Testis (tissue), 3 donors: Measurements from ENCODE around the gene PEBP1. TPM values are rescaled to one million over a fixed set of nuclear protein-coding genes. Genes with fewer than 3 reads are reported as not detected.

Experiments used
- DNase-seq: peaks from one replicate; pipeline ENCODE4 v3.0.0-alpha.2; 2019
- H3K27ac ChIP-seq, 2 donors: fragments of 200-600 bp; sonication (generic); one replicate each; pipeline ENCODE4 v1.5.1; 2019
- H3K27me3 ChIP-seq: fragments of 200-600 bp; sonication (generic); one replicate; pipeline ENCODE4 v1.5.1; 2019
- H3K36me3 ChIP-seq: fragments of 200-600 bp; sonication (generic); one replicate; pipeline ENCODE4 v1.5.1; 2017; ENCODE audit warnings: low read depth; ENCODE audit errors: missing control alignments
- H3K4me1 ChIP-seq: fragments of 200-600 bp; sonication (generic); one replicate; pipeline ENCODE4 v1.5.1; 2019
- H3K4me3 ChIP-seq, 2 donors: fragments of 200-600 bp; sonication (generic); one replicate each; pipeline ENCODE4 v1.5.1; 2017 to 2019
- H3K9me3 ChIP-seq: fragments of 200-600 bp; sonication (generic); one replicate; pipeline ENCODE4 v1.5.1; 2017
- POLR2A ChIP-seq: fragments of 450-650 bp; IDR thresholded peaks from one replicate; pipeline ENCODE4 v1.6.1; 2017; ENCODE audit warnings: antibody characterized with exemption, mild to moderate bottlenecking, moderate library complexity
- WGBS, 2 donors: methylation state at CpG; one replicate each; pipeline ENCODE4 v1.1.5; 2018; 5-methylcytosine and 5-hydroxymethylcytosine counted together
- intact Hi-C: fragments of 100-400 bp; cut with DNase I; formaldehyde crosslinking; loops from one replicate; pipeline ENCODE4 v1.15.1; 2023; ENCODE audit warnings: low total_unique reads
- polyA plus RNA-seq: library from polyadenylated mRNA; stranded (reverse); fragments of 350-450 nt; fragmentation: Illumina TruSeq; extraction: RNeasy Lipid Tissue Mini Kit (QIAGEN cat#74804); gene quantifications from one replicate; pipeline ENCODE4 v1.2.3, GENCODE V29; 2014; ENCODE audit warnings: low read depth, low replicate concordance; ENCODE audit not compliant: insufficient read depth
- total RNA-seq, 2 donors: library from RNA; depleted of rRNA; stranded (reverse); fragments of >200 nt; gene quantifications; one replicate each; pipeline ENCODE4 v1.2.3, GENCODE V29; 2016
- TF ChIP-seq, protein P1 (sequence below), 3 experiments: fragments of 450-650 bp in 2 of 3; fragments of 200-600 bp in 1 of 3; sonication (generic) in 1 of 3; IDR thresholded peaks; one replicate each; pipeline ENCODE4 v1.5.1; 2016 to 2019; ENCODE audit warnings: antibody characterized with exemption in 3 of 3, mild to moderate bottlenecking in 2 of 3, moderate library complexity in 1 of 3

PEBP1 gene
- total and polyA plus RNA-seq, 3 donors from 2014 or later = 370 to 500 (median 371) TPM

DNA sequence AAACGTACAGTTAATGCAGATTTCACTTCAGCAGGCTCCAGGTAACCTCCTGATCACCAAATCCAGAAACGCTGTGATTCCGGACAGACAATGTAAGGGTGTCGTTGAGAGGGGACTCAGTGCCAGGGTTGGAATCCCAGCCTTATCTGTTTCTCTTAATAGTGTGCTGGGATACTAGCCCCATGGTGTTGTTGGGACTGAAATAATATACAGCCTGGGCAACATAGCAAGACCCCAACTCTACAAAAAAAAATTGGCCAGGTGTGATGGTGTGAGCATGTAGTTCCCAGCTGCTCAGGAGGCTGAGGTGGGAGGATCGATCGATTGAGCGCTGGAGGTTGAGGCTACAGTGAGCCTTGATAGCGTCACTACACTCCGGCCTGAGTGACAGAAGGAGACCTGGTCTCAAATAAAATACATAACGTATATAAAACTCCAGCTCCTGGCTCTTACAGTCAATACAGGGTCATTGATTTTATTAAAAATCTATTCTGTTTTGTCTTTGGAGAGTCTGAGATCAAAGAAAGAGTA, 1.3 kb downstream of the PEBP1 start:
- Histone ChIP-seq H3K27me3 (no peaks in the 10 kb centered on the region), H3K36me3 (no peaks in the 10 kb centered on the region), H3K27ac (peak overlapping the region; percentile 80 to 92), H3K4me3 (peak overlapping the region; percentile 84 to 90), H3K4me1 (peaks cover 27% of the 10 kb centered on the region), H3K9me3 (no peaks in the 10 kb centered on the region)
- intact Hi-C loops = no loop called here
- 44 to 48% methylated on average over 10 of the region's 10 CpGs for WGBS, 2 donors
- no peak for DNase-seq
- TF ChIP-seq POLR2A = no peak
- TF ChIP-seq, protein P1, sequence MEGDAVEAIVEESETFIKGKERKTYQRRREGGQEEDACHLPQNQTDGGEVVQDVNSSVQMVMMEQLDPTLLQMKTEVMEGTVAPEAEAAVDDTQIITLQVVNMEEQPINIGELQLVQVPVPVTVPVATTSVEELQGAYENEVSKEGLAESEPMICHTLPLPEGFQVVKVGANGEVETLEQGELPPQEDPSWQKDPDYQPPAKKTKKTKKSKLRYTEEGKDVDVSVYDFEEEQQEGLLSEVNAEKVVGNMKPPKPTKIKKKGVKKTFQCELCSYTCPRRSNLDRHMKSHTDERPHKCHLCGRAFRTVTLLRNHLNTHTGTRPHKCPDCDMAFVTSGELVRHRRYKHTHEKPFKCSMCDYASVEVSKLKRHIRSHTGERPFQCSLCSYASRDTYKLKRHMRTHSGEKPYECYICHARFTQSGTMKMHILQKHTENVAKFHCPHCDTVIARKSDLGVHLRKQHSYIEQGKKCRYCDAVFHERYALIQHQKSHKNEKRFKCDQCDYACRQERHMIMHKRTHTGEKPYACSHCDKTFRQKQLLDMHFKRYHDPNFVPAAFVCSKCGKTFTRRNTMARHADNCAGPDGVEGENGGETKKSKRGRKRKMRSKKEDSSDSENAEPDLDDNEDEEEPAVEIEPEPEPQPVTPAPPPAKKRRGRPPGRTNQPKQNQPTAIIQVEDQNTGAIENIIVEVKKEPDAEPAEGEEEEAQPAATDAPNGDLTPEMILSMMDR (IDR thresholded peaks at IDR 0.05) = no peak

DNA sequence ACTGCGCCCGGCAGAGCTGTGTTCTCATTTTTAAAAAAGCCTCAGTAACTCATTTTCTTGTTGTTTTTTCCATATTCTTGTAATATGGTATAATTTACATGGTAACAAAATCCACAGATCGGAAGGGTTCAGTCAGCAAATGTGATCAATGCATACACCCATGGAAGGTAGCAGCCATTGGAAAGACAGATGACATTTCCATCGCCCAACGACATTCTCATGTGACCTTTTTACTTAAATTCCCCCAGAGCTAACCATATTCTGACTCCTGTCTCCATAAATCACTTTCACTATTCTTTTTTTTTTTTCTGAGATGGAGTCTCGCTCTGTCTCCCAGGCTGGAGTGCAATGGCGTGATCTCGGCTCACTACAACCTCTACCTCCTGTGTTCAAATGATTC, 4.9 kb downstream of the PEBP1 start:
- Histone ChIP-seq H3K27me3 (no peaks in the 10 kb centered on the region), H3K4me1 (peaks cover 21% of the 10 kb centered on the region), H3K4me3 (no peak overlapping the region), H3K36me3 (no peaks in the 10 kb centered on the region), H3K27ac (no peak overlapping the region), H3K9me3 (no peaks in the 10 kb centered on the region)
- no peak for DNase-seq
- intact Hi-C loops = no loop called here
- no peak for TF ChIP-seq POLR2A
- TF ChIP-seq, protein P1 (IDR thresholded peaks at IDR 0.05) = no peak
- 95 to 96% methylated on average over 8 of the region's 8 CpGs for WGBS, 2 donors

- TF ChIP-seq, protein P1 (IDR thresholded peaks at IDR 0.05) = no peak
- TF ChIP-seq POLR2A = no peak
- Histone ChIP-seq H3K4me3 (no peak overlapping the region), H3K27ac (no peak overlapping the region), H3K4me1 (no peaks in the 10 kb centered on the region), H3K9me3 (no peaks in the 10 kb centered on the region), H3K36me3 (no peaks in the 10 kb centered on the region), H3K27me3 (no peaks in the 10 kb centered on the region)
- intact Hi-C loops = no loop called here
- no peak for DNase-seq
- 92 to 95% methylated on average over 12 to 13 of the region's 13 CpGs for WGBS, 2 donors
Measured at GRCh38 chr12:118144499-118144898, 8.6 kb downstream of the PEBP1 start.

DNA sequence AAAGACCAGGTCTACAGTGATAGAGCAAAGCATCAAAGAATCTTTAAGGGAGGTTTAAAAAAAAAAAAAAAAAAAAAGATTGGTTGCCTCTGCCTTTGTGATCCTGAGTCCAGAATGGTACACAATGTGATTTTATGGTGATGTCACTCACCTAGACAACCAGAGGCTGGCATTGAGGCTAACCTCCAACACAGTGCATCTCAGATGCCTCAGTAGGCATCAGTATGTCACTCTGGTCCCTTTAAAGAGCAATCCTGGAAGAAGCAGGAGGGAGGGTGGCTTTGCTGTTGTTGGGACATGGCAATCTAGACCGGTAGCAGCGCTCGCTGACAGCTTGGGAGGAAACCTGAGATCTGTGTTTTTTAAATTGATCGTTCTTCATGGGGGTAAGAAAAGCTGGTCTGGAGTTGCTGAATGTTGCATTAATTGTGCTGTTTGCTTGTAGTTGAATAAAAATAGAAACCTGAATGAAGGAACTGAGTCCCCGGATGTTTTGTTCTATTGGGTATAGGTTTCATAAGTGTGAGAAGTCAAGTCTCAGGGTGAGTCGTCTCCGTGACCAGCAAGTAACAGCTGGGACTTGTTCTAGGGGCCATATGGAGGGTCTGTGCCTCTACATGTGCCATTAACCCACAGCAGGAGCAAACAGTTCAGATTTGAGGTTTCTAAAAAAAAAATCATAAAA, 9.3 kb downstream of the PEBP1 start:
- no peak for DNase-seq
- no peaks in the 10 kb centered on the region for H3K36me3 ChIP-seq
- H3K4me3 ChIP-seq = no peak overlapping the region
- intact Hi-C loops = no loop called here
- TF ChIP-seq POLR2A = no peak
- TF ChIP-seq, protein P1 (IDR thresholded peaks at IDR 0.05) = no peak
- no peak overlapping the region for H3K27ac ChIP-seq
- H3K27me3 ChIP-seq = no peaks in the 10 kb centered on the region
- no peaks in the 10 kb centered on the region for H3K9me3 ChIP-seq
- 84 to 87% methylated on average over 7 of the region's 7 CpGs for WGBS, 2 donors
- no peaks in the 10 kb centered on the region for H3K4me1 ChIP-seq

- Histone ChIP-seq H3K27me3 (no peaks in the 10 kb centered on the region), H3K27ac (no peak overlapping the region), H3K36me3 (no peaks in the 10 kb centered on the region), H3K4me1 (no peaks in the 10 kb centered on the region), H3K9me3 (no peaks in the 10 kb centered on the region), H3K4me3 (no peak overlapping the region)
- intact Hi-C loops = no loop called here
- no peak for TF ChIP-seq POLR2A
- TF ChIP-seq, protein P1 (IDR thresholded peaks at IDR 0.05) = no peak
- WGBS, 2 donors = 73 to 80% methylated on average over 9 of the region's 9 CpGs
- no peak for DNase-seq
Measured at GRCh38 chr12:118145798-118146156, 9.9 kb downstream of the PEBP1 start.
